Astrocyte (in vitro differentiated cells and primary cell): ENCODE data around the gene LEMD1. TPM values are rescaled to one million over a fixed set of nuclear protein-coding genes. Genes with fewer than 3 reads are reported as not detected.
"Not testable (repeated sequence)": the region's sequence is repeated elsewhere in the genome, so short reads cannot be mapped to it uniquely, and the experiment has no call there.

Experiments used
- DNase-seq: peaks from one replicate; pipeline ENCODE4 v3.0.0-alpha.2; 2010; ENCODE audit warnings: low read depth
- FAIRE-seq: peaks from 2 replicates; lab custom pipeline; 2011; peaks lifted over from hg19 to GRCh38; lab: Jason Lieb, UNC
- H2AFZ ChIP-seq: 2 replicates; pipeline ENCODE4 v1.6.0; 2012; ENCODE audit warnings: low read depth, low read length, inconsistent platforms
- H3K27ac ChIP-seq: 2 replicates; pipeline ENCODE4 v1.5.1; 2011; ENCODE audit warnings: low read depth, low read length, inconsistent platforms
- H3K27me3 ChIP-seq: 2 replicates; pipeline ENCODE4 v1.6.0; 2011; ENCODE audit warnings: low read length, inconsistent platforms; ENCODE audit not compliant: insufficient read depth
- H3K36me3 ChIP-seq: 2 replicates; pipeline ENCODE4 v1.5.1; 2011; ENCODE audit warnings: low read length, inconsistent platforms; ENCODE audit not compliant: insufficient read depth
- H3K4me1 ChIP-seq: 2 replicates; pipeline ENCODE4 v1.5.1; 2011; ENCODE audit warnings: low read length, inconsistent platforms; ENCODE audit not compliant: insufficient read depth
- H3K4me2 ChIP-seq: 2 replicates; pipeline ENCODE4 v1.6.0; 2012; ENCODE audit warnings: low read length, inconsistent platforms
- H3K4me3 ChIP-seq: 2 replicates; pipeline ENCODE4 v1.5.1; 2011; ENCODE audit warnings: low read depth, mild to moderate bottlenecking, low read length, inconsistent platforms; ENCODE audit not compliant: insufficient read depth
- H3K79me2 ChIP-seq: 2 replicates; pipeline ENCODE4 v1.6.0; 2012; ENCODE audit warnings: mild to moderate bottlenecking, low read length, inconsistent platforms; ENCODE audit not compliant: insufficient read depth
- H3K9ac ChIP-seq: 2 replicates; pipeline ENCODE4 v1.6.0; 2012; ENCODE audit warnings: mild to moderate bottlenecking, low read length, inconsistent platforms
- H3K9me3 ChIP-seq: 2 replicates; pipeline ENCODE4 v1.5.1; 2012; ENCODE audit warnings: low read depth, mild to moderate bottlenecking, low read length, inconsistent platforms; ENCODE audit not compliant: insufficient read depth
- H4K20me1 ChIP-seq: 2 replicates; pipeline ENCODE4 v1.6.0; 2012; ENCODE audit warnings: low read length, inconsistent platforms; ENCODE audit not compliant: insufficient read depth
- H3K27ac Mint-ChIP-seq: one replicate; pipeline ENCODE4 v1.8.0; 2021; ENCODE audit warnings: mild to moderate bottlenecking, mixed read lengths; ENCODE audit not compliant: unreplicated experiment
- H3K27me3 Mint-ChIP-seq: one replicate; pipeline ENCODE4 v1.8.0; 2021; ENCODE audit warnings: low read depth, mixed read lengths; ENCODE audit not compliant: unreplicated experiment
- H3K36me3 Mint-ChIP-seq: one replicate; pipeline ENCODE4 v1.8.0; 2021; ENCODE audit warnings: low read depth, mixed read lengths; ENCODE audit not compliant: unreplicated experiment
- H3K4me1 Mint-ChIP-seq: one replicate; pipeline ENCODE4 v1.8.0; 2021; ENCODE audit warnings: low read depth, mixed read lengths; ENCODE audit not compliant: unreplicated experiment
- H3K4me3 Mint-ChIP-seq: one replicate; pipeline ENCODE4 v1.8.0; 2021; ENCODE audit warnings: mild to moderate bottlenecking, moderate library complexity, mixed read lengths; ENCODE audit not compliant: unreplicated experiment
- H3K9me3 Mint-ChIP-seq: one replicate; pipeline ENCODE4 v1.8.0; 2021; ENCODE audit warnings: mild to moderate bottlenecking, mixed read lengths; ENCODE audit not compliant: unreplicated experiment
- CTCF ChIP-seq: IDR thresholded peaks from 2 replicates; pipeline ENCODE4 v1.5.1; 2011; ENCODE audit warnings: low read depth, mild to moderate bottlenecking, inconsistent platforms, low read length, moderate library complexity; ENCODE audit not compliant: insufficient read depth
- EZH2 ChIP-seq: IDR thresholded peaks from 2 replicates; pipeline ENCODE4 v1.6.1; 2012; ENCODE audit warnings: mild to moderate bottlenecking, low read length, inconsistent platforms; ENCODE audit not compliant: insufficient read depth
- total RNA-seq: library from RNA; stranded (reverse); gene quantifications from 2 replicates; pipeline ENCODE4 v1.2.1, GENCODE V29; 2021

LEMD1 gene
- total RNA-seq, 1 donor from 2014 or later: 3.1 TPM

- TF ChIP-seq CTCF (no peak), EZH2 (no peak)
- no peak overlapping the region for H3K4me3 Mint-ChIP-seq
- H3K36me3 ChIP-seq: no peaks in the 10 kb centered on the region
- no peaks in the 10 kb centered on the region for H3K79me2 ChIP-seq
- no peak overlapping the region for H3K27ac ChIP-seq
- no peak overlapping the region for H3K4me3 ChIP-seq
- peaks cover 4% of the 10 kb centered on the region for H3K9me3 Mint-ChIP-seq
- no peak overlapping the region for H3K9ac ChIP-seq
- FAIRE-seq: no peak
- H3K27me3 ChIP-seq: peaks cover 16% of the 10 kb centered on the region
- H3K36me3 Mint-ChIP-seq: no peaks in the 10 kb centered on the region
- H3K9me3 ChIP-seq: no peaks in the 10 kb centered on the region
- H4K20me1 ChIP-seq: no peaks in the 10 kb centered on the region
- no peak overlapping the region for H3K27ac Mint-ChIP-seq
- no peak overlapping the region for H2AFZ ChIP-seq
- H3K4me2 ChIP-seq: no peak overlapping the region
- no peaks in the 10 kb centered on the region for H3K4me1 ChIP-seq
- H3K27me3 Mint-ChIP-seq: peaks cover 33% of the 10 kb centered on the region
- DNase-seq: no peak
- H3K4me1 Mint-ChIP-seq: no peaks in the 10 kb centered on the region
Measured at GRCh38 chr1:205410581-205411298, 11.1 kb downstream of the LEMD1 start.

GRCh38 chr1:205407970-205408369 lies 13.9 kb downstream of the LEMD1 start:
- Mint-ChIP-seq H3K9me3 (peaks cover 12% of the 10 kb centered on the region), H3K27me3 (peaks cover 23% of the 10 kb centered on the region), H3K27ac (no peak overlapping the region), H3K4me3 (no peak overlapping the region), H3K4me1 (no peaks in the 10 kb centered on the region), H3K36me3 (no peaks in the 10 kb centered on the region)
- H3K9me3 ChIP-seq: no peaks in the 10 kb centered on the region
- H4K20me1 ChIP-seq: no peaks in the 10 kb centered on the region
- TF ChIP-seq CTCF (no peak), EZH2 (no peak)
- DNase-seq: no peak
- peaks cover 9% of the 10 kb centered on the region for H3K27me3 ChIP-seq
- no peak overlapping the region for H3K4me3 ChIP-seq
- H3K4me2 ChIP-seq: no peak overlapping the region
- no peak overlapping the region for H3K9ac ChIP-seq
- H2AFZ ChIP-seq: no peak overlapping the region
- H3K27ac ChIP-seq: no peak overlapping the region
- no peak for FAIRE-seq
- no peaks in the 10 kb centered on the region for H3K36me3 ChIP-seq
- no peaks in the 10 kb centered on the region for H3K4me1 ChIP-seq
- no peaks in the 10 kb centered on the region for H3K79me2 ChIP-seq

- not testable (repeated sequence) for H2AFZ ChIP-seq, H3K27ac ChIP-seq, H3K4me1 Mint-ChIP-seq, H3K4me3 Mint-ChIP-seq, H3K9ac ChIP-seq, DNase-seq, H4K20me1 ChIP-seq, FAIRE-seq, H3K27ac Mint-ChIP-seq, H3K27me3 ChIP-seq, H3K4me3 ChIP-seq, H3K79me2 ChIP-seq, H3K36me3 Mint-ChIP-seq, H3K9me3 ChIP-seq, H3K36me3 ChIP-seq, H3K4me2 ChIP-seq, H3K4me1 ChIP-seq
- peaks cover 12% of the 10 kb centered on the region for H3K27me3 Mint-ChIP-seq
- H3K9me3 Mint-ChIP-seq: peaks cover 12% of the 10 kb centered on the region
Measured at GRCh38 chr1:205406252-205406651, 15.6 kb downstream of the LEMD1 start.

- not testable (repeated sequence) for H3K4me2 ChIP-seq, H3K27ac ChIP-seq, DNase-seq, H3K4me3 Mint-ChIP-seq, H3K9me3 ChIP-seq, H3K4me1 ChIP-seq, H3K36me3 Mint-ChIP-seq, H3K4me1 Mint-ChIP-seq, H4K20me1 ChIP-seq, H3K27ac Mint-ChIP-seq, H3K9ac ChIP-seq, H3K4me3 ChIP-seq, H3K36me3 ChIP-seq, FAIRE-seq, H3K79me2 ChIP-seq, H2AFZ ChIP-seq, H3K27me3 ChIP-seq
- peaks cover 12% of the 10 kb centered on the region for H3K9me3 Mint-ChIP-seq
- H3K27me3 Mint-ChIP-seq: peaks cover 12% of the 10 kb centered on the region
Measured at GRCh38 chr1:205404484-205404883, 17.4 kb downstream of the LEMD1 start.
